ENCODE results near the gene SRL.

SRL gene

GRCh38 chr16:4140652-4141051 lies 101.2 kb downstream of the SRL start:
- no peak for TF ChIP-seq CTCF (IDR thresholded peaks at IDR 0.05; ENCODE audit: low read depth, low read length)
- no peak overlapping the region for H3K4me3 ChIP-seq (ENCODE audit: low read depth, low read length)

DNA sequence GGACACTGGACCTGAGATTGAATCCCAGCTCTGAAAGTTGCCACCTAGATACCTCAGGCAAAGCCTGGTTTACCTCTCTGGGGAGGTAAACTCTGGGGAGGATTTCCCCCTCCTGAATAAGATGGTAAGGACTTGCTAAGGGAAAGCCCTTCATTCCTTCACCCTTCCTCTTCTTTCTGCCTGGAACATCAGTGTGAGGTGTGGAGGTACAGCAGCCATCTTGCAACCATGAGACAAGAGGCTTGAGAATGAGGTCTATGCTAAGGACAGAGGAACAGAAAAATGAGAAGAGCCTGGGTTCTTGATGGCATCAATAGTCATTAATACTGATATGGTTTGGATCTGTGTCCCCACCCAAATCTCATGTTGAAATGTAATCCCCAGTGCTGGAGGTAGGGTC lies 101.9 kb downstream of the SRL start:
- TF ChIP-seq CTCF (IDR thresholded peaks at IDR 0.05; ENCODE audit: low read depth, low read length): no peak
- no peak overlapping the region for H3K4me3 ChIP-seq (ENCODE audit: low read depth, low read length)
